ENCODE data around the gene TM4SF4.

TM4SF4 gene

DNA sequence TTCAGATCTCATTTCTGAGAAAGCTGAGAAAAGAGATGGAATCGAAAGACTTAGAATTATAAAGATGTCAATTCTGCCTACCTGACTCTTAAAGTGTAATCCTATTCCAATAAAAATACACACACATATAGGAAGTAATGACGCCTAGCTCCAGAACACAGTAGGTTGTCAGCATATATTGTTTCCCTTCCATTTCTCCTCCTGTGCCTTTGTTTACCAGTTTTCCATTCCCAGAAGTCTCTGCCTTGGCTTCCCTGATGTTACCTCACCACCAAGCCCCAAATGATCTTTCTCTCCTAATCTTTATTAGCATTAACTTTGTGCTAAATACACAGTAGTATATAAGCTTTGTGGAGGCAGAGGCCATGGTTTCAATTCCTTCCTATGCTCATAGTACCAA is 40.0 kb downstream of the TM4SF4 start:
- no peak for DNase-seq (ENCODE audit: low read depth)

DNA sequence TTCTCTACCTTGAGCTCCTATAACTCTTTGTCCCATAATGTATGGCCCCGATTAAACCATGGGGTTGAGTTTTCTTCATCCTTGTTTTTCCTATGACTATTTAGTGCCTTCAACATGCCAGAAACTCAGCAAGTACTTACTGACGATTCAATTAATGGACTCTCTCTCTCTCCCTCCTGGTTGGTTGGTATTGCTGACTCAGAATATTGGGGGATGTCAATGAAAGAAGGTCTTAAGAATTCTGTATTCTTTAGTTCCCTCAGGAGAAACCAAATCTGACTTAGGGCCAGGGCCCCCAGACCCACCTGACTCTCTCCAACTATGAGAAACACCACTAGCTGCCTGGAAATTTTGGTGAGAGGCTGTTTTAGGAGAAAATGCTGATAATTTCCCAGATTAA is 40.8 kb downstream of the TM4SF4 start:
- no peak for DNase-seq (ENCODE audit: low read depth)

DNA sequence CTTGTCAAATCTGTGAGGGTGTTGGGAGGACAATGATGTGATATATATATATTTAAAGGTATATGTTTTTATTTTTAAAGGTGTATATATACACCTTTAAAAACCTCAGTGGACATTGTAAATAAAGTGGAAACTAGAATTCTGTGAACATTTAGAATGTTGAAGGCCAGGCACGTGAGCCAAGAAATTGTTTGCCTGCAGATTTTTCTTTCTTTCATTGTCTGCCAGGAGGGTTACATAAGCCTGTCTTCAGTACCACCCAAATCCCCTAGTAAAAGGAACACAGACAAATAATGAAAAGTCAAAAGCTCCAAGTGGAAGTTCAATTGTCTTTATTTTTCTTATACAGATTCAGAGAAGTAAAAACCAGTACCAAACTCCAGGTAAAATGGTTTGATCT is 42.4 kb downstream of the TM4SF4 start:
- DNase-seq (ENCODE audit: low read depth), result no peak

DNA sequence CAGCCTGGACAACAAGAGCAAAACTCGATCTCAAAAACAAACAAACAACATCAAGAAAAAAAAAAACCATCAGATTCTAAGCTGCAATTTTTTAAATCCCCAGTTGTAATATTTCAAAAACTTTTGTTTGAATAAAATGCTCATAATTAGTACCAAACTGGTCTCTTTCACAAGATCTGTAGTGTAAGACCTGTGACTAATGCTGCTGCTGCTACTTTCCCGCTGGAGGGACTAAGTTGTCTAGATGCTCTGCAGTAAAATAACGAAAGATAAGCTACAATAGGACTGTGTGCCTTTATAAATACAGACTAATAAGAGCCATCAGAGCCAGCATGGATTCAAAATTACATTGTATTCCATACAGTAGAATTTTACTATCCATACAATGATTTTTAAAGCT is 45.4 kb downstream of the TM4SF4 start:
- no peak for DNase-seq (ENCODE audit: low read depth)

DNA sequence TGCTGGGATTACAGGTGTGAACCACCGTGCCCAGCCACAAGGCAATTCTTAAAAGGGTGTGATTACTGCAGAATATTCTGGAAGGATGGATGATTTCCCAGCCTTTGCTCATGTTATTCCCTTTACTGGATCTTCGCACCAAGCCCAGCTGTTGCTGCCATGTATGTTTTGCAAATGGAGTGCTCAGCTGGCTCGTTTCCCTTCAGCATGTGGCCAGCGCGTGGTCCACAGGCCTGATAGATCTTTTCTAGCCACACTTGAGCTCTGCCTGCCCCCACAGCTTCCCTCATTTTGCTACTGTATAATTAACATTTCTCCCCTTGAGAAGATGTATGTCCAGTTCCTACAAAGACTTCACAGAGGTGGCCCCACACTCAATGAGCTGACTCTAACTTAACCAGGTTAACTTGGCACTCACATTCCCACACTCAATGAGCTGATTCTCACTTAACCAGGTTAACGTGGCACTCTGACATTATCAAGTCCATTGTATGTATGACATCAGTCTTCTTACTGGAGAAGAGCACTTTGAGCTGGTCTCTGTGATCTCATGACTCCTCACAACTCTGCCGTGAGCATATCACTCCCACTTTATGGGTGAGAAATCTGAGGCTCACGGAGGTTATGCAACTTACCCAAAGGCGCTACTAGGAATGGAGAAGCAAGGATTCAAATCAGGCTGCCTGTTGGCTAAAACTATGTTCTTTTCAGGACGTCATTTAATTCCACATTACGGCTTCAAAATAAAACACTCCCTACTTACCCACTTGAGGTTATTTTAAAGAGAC is 49.2 kb downstream of the TM4SF4 start:
- no peak for DNase-seq (ENCODE audit: low read depth)

DNA sequence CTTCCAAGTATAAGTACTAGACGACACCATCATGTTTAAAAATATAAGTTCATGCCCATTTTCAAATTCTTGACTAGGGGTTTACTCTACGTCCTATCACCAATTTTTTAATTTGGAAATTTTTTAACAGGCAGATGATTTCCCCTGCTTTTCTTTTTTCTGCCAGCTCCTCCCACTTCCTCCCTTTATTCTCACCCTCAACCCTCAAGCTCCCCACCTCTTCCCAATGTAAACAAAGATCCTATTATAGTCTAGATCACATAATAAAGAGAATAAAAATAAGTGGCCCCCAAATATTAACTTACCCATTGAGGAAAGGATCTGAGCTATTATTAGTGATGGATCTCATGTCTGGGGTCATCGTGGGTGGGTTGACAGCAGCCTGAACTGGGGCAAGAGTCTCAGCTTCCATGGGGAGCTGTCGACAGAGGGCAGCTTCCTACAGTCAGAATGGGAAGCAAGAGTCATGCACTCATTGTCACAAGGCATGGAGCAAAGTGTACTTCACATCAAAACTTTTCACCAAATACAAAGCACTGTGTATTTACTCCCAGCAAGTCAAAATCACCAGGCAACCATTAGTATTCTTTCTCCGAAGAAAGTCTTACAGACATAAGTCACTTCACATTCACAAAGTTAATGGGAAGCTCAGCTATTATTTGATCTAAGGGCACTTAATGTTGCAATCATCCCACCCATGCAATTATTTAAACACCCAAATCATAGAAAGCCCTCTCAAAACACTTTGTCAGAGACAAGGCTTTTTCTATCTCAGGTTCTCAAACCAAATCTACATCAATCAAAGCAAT is 53.2 kb downstream of the TM4SF4 start:
- no peak for DNase-seq (ENCODE audit: low read depth)

DNA sequence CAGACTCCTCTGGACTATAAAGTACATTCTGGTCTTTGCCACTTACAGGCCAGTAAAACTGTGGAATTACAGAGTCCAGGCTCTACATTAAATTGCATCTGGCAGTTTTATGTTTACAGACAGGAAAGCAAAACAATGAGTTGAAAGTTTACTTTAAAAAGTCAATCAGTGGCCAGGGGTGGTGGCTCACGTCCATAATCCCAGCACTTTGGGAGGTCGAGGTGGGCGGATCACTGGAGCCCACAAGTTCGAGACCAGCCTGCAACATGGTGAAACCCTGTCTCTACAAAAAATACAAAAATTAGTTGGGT is 53.8 kb downstream of the TM4SF4 start:
- DNase-seq (ENCODE audit: low read depth), result no peak

DNA sequence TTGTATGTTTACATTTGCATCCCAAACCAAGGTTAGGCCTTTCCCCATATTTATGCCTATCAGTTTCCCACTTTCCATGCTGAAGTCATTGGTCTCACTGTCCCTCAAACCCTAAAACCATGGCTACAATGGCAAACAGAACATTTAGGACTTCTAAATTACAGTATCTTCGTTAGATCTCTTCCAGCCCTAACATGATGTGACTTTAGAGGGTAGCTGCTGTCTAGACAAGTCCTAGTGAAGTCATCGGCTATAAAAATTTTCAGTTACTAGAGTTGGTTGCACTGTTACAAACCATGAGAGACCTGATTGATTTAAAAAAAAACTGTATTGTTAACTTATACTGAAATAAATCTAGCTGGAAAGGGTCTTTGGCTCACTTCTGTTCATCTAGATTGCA is 54.6 kb downstream of the TM4SF4 start:
- DNase-seq (ENCODE audit: low read depth), result no peak

DNA sequence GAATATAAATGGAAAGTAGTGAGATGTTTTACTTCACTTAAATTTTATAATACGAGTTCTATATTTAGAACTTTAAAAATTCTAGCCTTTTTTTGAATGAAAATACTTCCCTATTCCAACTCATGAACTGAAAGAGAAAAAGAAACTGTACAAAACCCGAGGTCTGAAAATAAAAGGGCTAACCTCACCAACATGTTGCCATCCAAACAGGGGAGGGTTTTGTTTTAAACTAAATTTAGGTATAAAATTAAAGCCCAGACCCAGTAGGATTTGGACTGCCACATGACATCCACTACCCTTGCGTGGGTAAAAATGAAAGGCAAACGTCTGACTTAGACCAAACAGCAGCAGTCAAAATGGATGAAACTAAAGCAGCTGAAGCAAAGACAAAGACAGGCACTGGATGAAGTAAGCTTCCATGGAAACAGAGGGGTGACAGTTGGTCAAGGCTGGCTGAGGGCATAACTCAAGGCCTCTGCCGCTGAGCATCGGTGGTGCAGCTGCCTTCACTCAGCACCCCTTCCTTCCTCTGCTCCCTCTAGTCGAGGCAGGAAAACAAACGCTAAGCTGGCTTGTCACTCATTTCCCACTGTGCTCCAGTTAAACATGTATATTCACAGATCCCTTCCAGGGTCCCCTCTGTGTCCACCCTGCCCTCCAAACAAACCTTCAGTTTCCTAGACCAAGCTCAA is 58.1 kb downstream of the TM4SF4 start:
- DNase-seq (ENCODE audit: low read depth), result no peak

DNA sequence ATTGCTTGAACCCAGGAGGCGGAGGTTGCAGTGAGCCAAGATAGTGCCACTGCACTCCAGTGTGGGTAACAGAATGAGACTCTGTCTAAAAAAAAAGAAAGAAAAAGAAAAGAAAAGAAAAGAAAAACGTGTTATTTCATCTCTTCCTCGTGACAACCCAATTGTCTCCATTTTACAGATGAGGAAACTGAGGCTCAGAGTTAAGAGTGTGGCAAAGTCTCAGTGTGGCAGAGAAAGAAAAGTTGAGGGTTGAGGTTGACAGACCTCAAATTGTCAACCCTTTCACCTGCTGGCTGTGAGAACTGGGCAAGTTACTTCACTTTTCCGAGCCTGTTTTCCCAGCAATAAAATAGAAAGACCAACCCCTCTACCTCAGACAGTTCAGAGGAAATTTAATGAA is 59.6 kb downstream of the TM4SF4 start:
- no peak for DNase-seq (ENCODE audit: low read depth)

DNA sequence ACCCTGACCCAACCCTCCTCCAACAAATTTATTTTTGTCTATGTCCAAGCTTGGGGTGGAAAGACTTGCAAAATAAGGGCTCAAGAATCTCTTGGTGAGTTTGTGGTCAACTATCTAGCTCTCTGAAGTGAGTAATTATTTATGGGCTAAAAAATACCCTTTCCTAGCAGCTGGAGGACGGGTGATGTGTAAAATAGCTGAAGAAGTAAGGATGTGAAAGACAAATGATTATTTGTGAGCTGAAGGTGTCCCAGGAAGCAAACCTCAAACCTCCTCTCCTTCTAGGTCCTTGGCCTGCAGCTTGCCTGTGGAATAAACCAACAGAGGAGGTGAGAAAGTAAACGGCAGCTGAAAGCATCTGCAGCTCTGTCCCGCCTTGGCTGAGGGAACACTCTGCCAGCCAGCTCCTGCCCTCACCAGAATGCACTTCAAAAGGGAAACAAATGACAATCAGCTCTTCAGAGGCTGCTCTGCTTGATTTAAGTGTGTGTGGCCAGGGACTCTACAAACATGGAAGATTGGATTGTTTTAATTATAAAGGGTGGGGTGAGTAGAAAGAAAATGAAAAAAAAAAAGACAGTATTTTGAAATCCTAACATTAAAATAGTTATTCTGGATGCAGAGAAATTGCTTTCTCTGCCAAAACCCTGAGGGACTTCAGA is 60.3 kb downstream of the TM4SF4 start:
- no peak for DNase-seq (ENCODE audit: low read depth)

DNA sequence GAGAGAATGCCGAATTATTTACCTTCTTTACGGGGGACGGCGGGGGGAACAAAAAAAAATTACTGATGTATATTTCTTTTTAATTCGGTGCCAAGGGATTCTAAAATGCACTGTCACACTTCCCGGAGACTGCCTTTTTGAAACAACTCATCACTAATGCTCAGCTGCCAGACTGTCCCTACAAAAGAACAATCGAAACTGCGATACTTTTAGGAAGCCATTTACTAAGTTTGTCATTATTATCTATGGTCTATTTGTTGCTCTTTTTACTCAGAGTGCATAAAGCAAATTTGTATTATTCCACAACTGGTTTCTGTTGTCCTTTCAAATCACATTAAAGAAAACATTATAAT is 60.8 kb downstream of the TM4SF4 start:
- no peak for DNase-seq (ENCODE audit: low read depth)

DNA sequence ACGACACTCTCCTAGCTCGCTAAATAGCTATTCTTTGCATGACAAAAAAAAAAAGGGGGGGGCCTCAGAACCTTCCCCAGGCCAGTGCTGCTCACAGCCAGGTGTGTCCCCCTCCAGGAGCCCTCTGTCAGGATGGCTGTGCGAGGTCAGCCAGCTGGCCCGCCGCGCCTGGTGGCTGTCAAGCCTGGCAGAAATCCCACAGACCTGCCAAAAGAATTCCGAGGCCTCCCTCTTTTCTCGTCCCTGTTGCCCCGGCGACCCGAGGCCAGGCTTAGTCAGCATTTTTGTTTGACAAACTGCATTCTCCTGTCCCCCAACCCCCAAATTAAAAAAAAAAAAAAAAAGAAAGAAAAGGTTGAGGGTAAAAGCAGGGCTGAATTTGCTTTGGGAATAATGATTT is 61.9 kb downstream of the TM4SF4 start:
- no peak for DNase-seq (ENCODE audit: low read depth)

DNA sequence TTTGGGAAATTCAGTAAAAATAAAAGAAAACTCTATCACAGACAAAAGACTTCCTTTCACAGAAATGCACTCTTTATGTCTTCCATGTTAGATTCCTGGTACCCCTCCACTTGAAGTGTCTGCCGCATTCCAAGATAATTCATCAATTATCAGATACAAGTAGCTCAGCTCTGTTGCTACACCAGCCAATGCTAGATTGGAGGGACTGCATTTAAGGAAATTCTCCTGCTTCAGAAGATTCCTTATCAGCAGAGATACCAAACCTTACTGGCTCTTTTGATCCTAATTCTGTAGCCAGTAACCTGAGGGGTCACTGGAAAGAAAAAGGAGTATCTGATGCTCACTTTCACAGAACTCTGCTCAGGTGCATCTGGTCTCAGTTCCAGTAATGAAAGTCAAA is 63.9 kb downstream of the TM4SF4 start:
- DNase-seq (ENCODE audit: low read depth), result no peak

DNA sequence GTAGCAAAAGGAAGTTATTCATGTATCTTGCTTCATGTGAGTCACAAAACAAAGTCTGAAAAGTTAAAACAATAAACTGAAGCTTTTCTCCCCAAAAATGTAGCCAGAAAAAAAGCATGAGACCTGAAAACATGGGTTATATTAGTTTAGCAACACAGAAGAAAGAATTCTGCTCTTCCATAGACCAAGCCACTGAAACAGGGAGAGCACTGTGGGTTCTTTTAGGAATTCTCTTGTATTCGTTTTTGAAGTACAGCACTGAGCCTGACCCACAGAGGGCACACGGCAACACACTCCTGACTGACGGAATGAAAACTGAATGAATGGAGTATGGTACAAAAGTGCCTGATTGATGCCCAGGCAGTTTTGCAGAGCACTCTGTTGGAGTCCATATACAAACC is 66.6 kb downstream of the TM4SF4 start:
- no peak for DNase-seq (ENCODE audit: low read depth)

DNA sequence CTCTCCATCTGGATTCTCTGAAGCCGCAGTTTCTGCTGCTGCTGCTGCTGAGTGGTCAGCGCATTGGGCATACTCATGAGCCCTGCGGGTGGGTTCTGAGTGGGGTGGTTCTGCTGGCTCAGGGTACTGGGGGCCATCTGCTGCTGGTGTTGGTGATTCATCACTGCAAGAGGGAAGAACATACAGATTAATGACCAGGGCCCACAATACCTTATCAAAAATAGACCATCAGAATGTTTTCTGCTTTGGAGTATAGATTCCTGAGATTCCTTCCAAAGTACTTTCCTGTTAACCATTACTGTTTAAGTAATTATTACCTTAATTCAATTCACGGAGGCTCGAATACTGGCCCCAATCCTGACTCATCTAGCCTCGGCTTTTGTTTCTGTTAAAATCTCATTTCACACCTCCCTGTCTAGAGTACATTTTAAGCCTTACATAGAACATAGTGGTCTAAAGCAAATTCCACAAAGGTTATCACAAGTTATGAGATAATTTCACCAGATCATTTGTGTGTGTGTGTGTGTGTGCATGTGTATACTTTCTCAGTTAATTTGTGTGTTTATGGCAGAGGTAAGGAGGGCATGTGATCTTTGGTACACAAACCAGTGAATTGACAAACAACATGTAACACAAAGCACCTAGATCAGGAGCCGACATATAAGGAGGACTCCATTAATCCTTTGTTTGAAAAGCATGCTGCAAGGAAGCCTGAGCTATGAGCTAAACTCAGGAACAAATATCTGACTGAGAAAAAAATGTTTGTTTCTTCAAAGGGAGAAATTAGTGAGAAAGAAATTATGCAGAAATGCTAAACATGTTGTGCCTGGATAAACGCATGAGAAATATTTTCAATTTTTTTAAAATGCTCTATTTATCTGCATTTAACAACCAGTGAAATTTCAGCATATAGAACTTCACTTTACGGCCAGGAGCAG is 68.1 kb downstream of the TM4SF4 start:
- DNase-seq (ENCODE audit: low read depth), result no peak

DNA sequence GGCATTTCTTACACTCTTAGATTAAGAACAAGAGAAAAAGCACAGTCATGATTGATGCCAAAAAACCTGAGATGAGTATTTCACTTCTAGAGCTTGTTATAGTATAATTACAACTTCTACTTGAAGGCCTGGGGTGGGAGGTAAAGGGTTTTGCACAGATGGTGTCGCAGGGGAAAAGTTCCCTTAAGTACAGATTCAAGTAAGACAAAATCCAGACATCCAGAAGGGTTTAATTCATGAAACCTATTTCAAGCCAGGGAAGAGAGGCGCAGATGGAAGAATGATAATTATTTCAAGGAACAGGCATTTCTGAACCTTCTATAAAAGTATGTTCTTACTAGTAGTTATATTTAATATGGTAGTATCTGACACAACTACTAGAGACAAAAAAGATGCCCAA is 70.6 kb downstream of the TM4SF4 start:
- no peak for DNase-seq (ENCODE audit: low read depth)

DNA sequence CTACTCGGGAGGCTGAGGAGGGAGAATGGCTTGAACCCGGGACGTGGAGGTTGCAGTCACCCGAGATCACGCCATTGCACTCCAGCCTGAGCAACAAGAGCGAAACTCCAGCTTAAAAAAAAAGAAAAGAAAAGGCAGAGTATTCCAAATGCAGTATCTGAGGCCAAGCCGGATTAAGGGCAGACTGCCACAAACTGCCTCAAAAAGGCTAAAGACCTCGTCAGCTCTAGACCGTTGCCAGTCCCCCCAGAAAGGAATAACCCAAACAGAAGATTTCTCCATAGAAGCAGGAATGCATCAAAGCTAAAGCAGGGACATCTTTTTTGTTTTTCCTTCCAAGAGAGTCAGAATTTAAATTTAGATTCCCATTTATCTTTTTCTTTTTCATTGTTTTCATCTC is 72.9 kb downstream of the TM4SF4 start:
- DNase-seq (ENCODE audit: low read depth), result no peak

DNA sequence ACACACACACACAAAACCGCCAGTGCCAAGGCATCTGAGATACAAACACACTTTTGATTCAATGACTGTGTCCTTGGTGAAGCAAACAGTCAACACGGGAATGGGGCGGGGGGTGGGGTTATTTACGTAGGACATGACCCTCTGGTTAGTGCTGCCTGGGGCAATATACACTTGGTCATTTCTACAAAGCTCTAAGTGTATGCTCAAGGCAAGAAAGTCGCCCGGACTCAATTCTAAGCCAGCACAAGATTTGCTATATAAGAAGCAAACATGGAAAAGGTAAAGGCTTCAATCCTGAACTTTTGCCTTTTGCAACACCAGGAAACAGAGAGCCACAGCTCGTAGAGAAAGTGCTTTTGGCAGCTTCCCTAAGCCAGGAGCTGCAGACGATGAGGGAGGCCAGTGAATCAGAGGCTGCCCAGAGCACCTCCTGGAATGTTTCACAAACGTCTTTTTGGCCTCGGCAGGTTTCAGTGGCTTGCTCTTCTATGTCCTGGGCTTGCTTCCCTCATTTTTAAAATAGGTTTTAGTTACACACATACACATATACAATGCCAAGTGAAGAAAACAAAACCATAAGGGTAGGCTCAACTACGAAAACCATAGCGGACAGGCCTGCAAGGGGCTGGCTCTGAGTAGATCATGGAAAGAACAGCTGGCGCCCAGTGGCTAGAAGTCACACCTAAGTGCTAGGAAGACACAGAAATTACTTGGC is 73.6 kb downstream of the TM4SF4 start:
- no peak for DNase-seq (ENCODE audit: low read depth)

DNA sequence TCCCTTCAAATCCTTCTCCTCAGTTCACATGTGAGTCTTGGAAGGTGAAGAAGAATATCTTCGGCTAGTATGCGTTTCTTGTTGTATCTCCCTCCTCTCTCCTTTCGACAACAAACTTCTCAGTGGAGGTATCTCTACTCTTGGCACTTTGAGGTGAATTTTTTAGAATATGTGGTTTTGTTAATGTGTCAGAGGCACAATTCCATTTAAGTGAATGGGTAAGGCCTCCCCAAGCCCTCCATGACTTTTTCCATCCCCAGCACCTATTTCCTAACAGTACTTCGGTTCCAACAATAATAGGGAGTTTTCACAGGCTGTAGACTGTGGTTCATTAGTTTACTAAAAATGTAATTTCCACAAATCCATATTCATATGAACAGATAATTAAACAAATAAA is 74.2 kb downstream of the TM4SF4 start:
- no peak for DNase-seq (ENCODE audit: low read depth)

DNA sequence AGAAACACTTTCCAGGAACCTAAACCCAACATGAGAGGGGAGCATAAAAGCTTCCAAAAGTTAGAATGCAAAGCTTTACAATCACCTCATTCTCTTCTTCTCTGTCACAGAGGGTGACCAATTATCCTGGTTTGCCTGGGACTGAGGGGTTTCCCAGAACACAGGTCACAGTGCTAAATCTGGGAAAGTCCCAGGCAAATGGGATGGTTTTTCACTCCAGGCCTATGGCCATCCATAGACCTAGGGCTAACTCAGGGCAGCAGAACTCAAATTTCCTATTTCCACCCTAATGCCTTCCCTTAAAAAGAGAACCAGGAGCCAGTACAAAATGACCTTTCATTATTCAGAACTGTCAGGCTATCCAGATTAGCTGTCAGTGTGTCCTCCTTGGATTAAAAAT is 77.0 kb downstream of the TM4SF4 start:
- DNase-seq (ENCODE audit: low read depth), result no peak

All from HS-5 (cell line).